ENCODE data around the gene CAPZB. TPM values are rescaled to one million over a fixed set of nuclear protein-coding genes. Genes with fewer than 3 reads are reported as not detected.
A peak's percentile ranks its signal among the peaks of the same experiment; 100 is the strongest.

Gene CAPZB
- total and polyA plus RNA-seq, 2 experiments from 2014 or later = 86.2 to 278 TPM

- peaks cover 20% of the 10 kb centered on the region for H3K4me1 ChIP-seq (ENCODE audit: low read depth)
- H3K4me3 ChIP-seq = no peak overlapping the region
- H3K36me3 ChIP-seq = no peaks in the 10 kb centered on the region
- H3K9me3 ChIP-seq (ENCODE audit: low read depth) = no peaks in the 10 kb centered on the region
- no peak for TF ChIP-seq CTCF (IDR thresholded peaks at IDR 0.05; ENCODE audit: low read depth, low read length)
- H3K27me3 ChIP-seq = no peaks in the 10 kb centered on the region
- DNase-seq (ENCODE audit: low read depth in 1 of 2, low spot score in 1 of 2) = no peak
- H3K27ac ChIP-seq = no peak overlapping the region
These were observed 19.2 kb downstream of the CAPZB start for GRCh38 chr1:19466112-19466561.

GRCh38 chr1:19465650-19466049 is 19.7 kb downstream of the CAPZB start:
- Histone ChIP-seq H3K27ac (no peak overlapping the region), H3K4me3 (no peak overlapping the region), H3K4me1 (ENCODE audit: low read depth) (peaks cover 20% of the 10 kb centered on the region), H3K27me3 (no peaks in the 10 kb centered on the region), H3K9me3 (ENCODE audit: low read depth) (no peaks in the 10 kb centered on the region), H3K36me3 (no peaks in the 10 kb centered on the region)
- no peak for DNase-seq (ENCODE audit: low read depth in 1 of 2, low spot score in 1 of 2)
- no peak for TF ChIP-seq CTCF (IDR thresholded peaks at IDR 0.05; ENCODE audit: low read depth, low read length)

- Histone ChIP-seq H3K27ac (no peak overlapping the region), H3K36me3 (no peaks in the 10 kb centered on the region), H3K4me3 (no peak overlapping the region), H3K27me3 (no peaks in the 10 kb centered on the region), H3K4me1 (ENCODE audit: low read depth) (peaks cover 20% of the 10 kb centered on the region), H3K9me3 (ENCODE audit: low read depth) (no peaks in the 10 kb centered on the region)
- DNase-seq (ENCODE audit: low read depth in 1 of 2, low spot score in 1 of 2) = peak in 1 of 2 donors; percentile 58
- no peak for TF ChIP-seq CTCF (IDR thresholded peaks at IDR 0.05; ENCODE audit: low read depth, low read length)
These were observed 20.2 kb downstream of the CAPZB start for GRCh38 chr1:19465123-19465522.

- no peaks in the 10 kb centered on the region for H3K36me3 ChIP-seq
- no peak for DNase-seq (ENCODE audit: low read depth in 1 of 2, low spot score in 1 of 2)
- H3K4me3 ChIP-seq = no peak overlapping the region
- no peak overlapping the region for H3K27ac ChIP-seq
- H3K4me1 ChIP-seq (ENCODE audit: low read depth) = peaks cover 20% of the 10 kb centered on the region
- H3K27me3 ChIP-seq = no peaks in the 10 kb centered on the region
- H3K9me3 ChIP-seq (ENCODE audit: low read depth) = no peaks in the 10 kb centered on the region
- no peak for TF ChIP-seq CTCF (IDR thresholded peaks at IDR 0.05; ENCODE audit: low read depth, low read length)
These were observed 20.6 kb downstream of the CAPZB start for GRCh38 chr1:19464696-19465095.

- Histone ChIP-seq H3K36me3 (no peaks in the 10 kb centered on the region), H3K4me3 (no peak overlapping the region), H3K4me1 (ENCODE audit: low read depth) (peaks cover 10% of the 10 kb centered on the region), H3K27me3 (no peaks in the 10 kb centered on the region), H3K9me3 (ENCODE audit: low read depth) (no peaks in the 10 kb centered on the region), H3K27ac (no peak overlapping the region)
- no peak for DNase-seq (ENCODE audit: low read depth in 1 of 2, low spot score in 1 of 2)
- TF ChIP-seq CTCF (IDR thresholded peaks at IDR 0.05; ENCODE audit: low read depth, low read length) = no peak
These were observed 21.9 kb downstream of the CAPZB start for GRCh38 chr1:19463504-19463803.
